Adrenal gland (tissue), 5 donors: ENCODE data around the gene ZNF697.

Experiments
- CTCF ChIP-seq, 6 experiments: fragments of 450-650 bp in 4 of 6; fragments of 200-600 bp in 2 of 6; sonication (generic) in 1 of 6; IDR thresholded peaks; 1 replicate in 5 of 6; 2 replicates in 1 of 6; pipeline versions ENCODE4 v1.5.1 to v1.8.0; 2016 to 2021; ENCODE audit warnings: antibody characterized with exemption in 6 of 6, mild to moderate bottlenecking in 2 of 6, moderate library complexity in 1 of 6
- POLR2A ChIP-seq, 2 donors: fragments of 450-650 bp; IDR thresholded peaks; one replicate each; pipeline ENCODE4 v1.6.1; 2017; ENCODE audit warnings: antibody characterized with exemption in 2 of 2, mild to moderate bottlenecking in 2 of 2, moderate library complexity in 1 of 2
- donor health status: DM: no; HTN: no; CAD: no.

- TF ChIP-seq CTCF (IDR thresholded peaks at IDR 0.05) (no peak), POLR2A (IDR thresholded peaks at IDR 0.05) (no peak)
These were observed 31.2 kb upstream of the ZNF697 start for GRCh38 chr1:119679223-119679622.
